Non-pigmented ciliary epithelial cell (primary cell): ENCODE data around the gene RNF223.
"Not testable (repeated sequence)": the region's sequence is repeated elsewhere in the genome, so short reads cannot be mapped to it uniquely, and the experiment has no call there.

Experiments used
- DNase-seq: peaks from one replicate; pipeline ENCODE4 v3.0.0-alpha.2; 2010; ENCODE audit warnings: low read depth

The RNF223 gene

GRCh38 chr1:1059494-1060280, 14.4 kb downstream of the RNF223 start:
- DNase-seq, result no peak

DNA sequence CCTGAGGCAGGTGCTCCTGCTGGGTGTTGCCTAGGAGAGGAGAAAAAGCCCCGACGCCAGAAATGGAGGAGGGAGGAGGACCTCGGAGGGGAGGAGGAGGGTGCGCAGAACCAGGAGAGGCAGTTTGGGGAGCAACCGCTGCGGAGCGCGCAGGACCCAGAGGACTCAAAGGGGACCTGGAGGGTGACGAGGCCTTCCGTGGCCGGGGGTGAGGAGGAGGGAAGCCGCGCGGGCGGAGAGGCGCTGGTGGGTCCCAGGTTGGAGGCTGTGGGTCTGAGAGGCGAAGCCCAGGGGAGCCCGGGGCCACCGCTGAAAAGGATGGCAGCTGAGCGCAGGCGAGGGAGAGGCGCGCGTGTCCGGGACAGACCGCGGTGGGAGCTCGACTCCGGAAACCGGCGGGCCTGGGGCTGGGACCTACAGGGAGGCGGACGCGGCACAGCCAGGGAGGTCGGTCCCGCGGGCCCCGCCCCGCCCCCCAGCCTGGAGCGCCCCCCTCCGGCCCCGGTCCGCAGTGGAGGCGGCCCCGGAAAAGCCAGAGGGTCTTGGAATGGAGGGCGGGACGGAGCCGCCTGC, 15.1 kb downstream of the RNF223 start:
- DNase-seq, result no peak

DNA sequence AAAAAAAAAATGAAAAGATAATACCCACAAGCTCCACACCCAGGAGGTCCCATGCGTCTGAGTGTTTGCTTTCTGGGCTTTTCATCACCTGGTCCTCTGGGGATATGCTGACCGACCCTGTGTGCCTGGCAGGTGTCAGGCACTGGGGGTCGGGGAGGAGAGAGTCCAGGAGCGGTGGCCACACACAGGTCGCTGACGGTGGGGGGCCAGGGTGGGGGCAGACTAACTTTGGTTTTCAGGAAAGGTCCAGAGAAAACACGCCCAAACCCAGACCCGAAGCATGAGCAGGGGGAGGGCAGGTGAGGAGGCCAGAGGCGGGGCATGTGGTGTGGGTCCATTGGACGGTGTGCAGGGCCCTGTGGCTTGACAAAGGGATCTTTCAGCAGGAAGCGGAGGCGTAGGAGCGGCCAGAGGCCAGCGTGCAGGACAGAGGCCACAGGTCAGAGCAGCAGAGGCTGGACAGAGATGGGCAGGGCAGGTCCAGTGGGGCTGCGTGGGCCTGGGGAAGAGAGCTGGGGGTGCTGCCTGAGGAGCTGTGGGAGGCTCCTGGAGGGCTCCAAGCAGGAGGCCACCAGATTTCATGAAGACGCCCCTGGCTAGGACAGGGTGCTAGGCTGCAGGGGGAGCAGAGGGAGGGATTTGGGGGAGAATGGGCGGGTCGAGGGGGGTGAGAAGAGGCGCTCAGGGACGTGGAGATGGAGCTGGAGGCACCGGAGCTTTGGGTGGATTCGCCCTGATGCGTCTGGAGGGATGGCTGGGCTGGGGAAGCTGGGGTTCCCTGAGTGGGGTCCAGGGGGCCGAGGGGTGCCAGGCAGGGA, 15.8 kb downstream of the RNF223 start:
- DNase-seq, result no peak

- DNase-seq, result not testable (repeated sequence)
These were observed 16.4 kb downstream of the RNF223 start for GRCh38 chr1:1057769-1058087.

GRCh38 chr1:1055841-1056736, 18.0 kb downstream of the RNF223 start:
- DNase-seq, result no peak

- DNase-seq, result no peak
These were observed 19.1 kb downstream of the RNF223 start for GRCh38 chr1:1054971-1055370.

- DNase-seq, result no peak
These were observed 19.9 kb downstream of the RNF223 start for GRCh38 chr1:1054099-1054700.

GRCh38 chr1:1053682-1054081, 20.4 kb downstream of the RNF223 start:
- no peak for DNase-seq

- DNase-seq, result no peak
These were observed 21.1 kb downstream of the RNF223 start for GRCh38 chr1:1053022-1053421.

GRCh38 chr1:1052003-1052840, 21.9 kb downstream of the RNF223 start:
- DNase-seq, result no peak

GRCh38 chr1:1051127-1051810, 22.8 kb downstream of the RNF223 start:
- no peak for DNase-seq

- no peak for DNase-seq
These were observed 23.5 kb downstream of the RNF223 start for GRCh38 chr1:1050577-1051052.

GRCh38 chr1:1049318-1050165, 24.6 kb downstream of the RNF223 start:
- no peak for DNase-seq

- no peak for DNase-seq
These were observed 25.3 kb downstream of the RNF223 start for GRCh38 chr1:1048765-1049164.

DNA sequence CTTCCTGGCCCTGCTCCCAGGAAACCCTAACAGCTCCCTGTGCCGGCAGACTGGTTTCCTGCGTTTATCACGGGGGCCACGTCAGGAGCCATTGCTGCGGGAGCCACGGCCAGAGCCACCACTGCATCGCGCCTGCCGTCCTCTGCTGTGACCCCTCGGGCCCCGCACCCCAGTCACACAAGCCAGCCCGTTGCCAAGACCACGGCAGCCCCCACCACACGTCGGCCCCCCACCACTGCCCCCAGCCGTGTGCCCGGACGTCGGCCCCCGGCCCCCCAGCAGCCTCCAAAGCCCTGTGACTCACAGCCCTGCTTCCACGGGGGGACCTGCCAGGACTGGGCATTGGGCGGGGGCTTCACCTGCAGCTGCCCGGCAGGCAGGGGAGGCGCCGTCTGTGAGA, 26.1 kb downstream of the RNF223 start:
- no peak for DNase-seq

DNA sequence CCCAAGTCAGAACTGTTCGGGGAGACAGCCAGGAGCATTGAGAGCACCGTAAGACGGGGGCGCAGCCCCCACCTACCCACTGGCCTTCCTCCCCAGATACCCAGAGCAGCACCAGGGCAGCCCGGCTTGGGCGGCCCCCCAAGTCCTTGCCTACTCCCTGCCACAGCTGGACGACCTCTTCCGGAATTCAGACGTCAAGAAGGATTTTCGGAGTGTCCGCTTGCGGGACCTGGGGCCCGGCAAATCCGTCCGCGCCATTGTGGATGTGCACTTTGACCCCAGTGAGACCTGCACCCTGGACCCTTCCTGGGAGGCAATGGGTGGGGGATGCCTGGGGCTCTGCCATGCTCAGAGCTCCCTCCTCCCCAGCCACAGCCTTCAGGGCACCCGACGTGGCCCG, 26.7 kb downstream of the RNF223 start:
- DNase-seq, result no peak

GRCh38 chr1:1046767-1047166, 27.3 kb downstream of the RNF223 start:
- no peak for DNase-seq

GRCh38 chr1:1046243-1046642, 27.9 kb downstream of the RNF223 start:
- no peak for DNase-seq

- DNase-seq, result no peak
These were observed 29.0 kb downstream of the RNF223 start for GRCh38 chr1:1045129-1045528.
